T-helper 2 cell treated with Interferon-gamma antibody and Interleukin-4, amounts not matched to agents 100 ng/mL and 5 ng/mL, for 36 hours (primary cell): Measurements from ENCODE around the gene ERFE. TPM values are rescaled to one million over a fixed set of nuclear protein-coding genes. Genes with fewer than 3 reads are reported as not detected.

Experiments used
- intact Hi-C: fragments of 100-400 bp; cut with micrococcal nuclease; formaldehyde crosslinking; loops from one replicate; pipeline ENCODE4 v1.15.1; 2023
- total RNA-seq: library from RNA; stranded (reverse); gene quantifications from 2 replicates; pipeline ENCODE4 v1.2.3, GENCODE V29; 2022

The ERFE gene
- total RNA-seq, 1 donor from 2014 or later, result 0.11 TPM

DNA sequence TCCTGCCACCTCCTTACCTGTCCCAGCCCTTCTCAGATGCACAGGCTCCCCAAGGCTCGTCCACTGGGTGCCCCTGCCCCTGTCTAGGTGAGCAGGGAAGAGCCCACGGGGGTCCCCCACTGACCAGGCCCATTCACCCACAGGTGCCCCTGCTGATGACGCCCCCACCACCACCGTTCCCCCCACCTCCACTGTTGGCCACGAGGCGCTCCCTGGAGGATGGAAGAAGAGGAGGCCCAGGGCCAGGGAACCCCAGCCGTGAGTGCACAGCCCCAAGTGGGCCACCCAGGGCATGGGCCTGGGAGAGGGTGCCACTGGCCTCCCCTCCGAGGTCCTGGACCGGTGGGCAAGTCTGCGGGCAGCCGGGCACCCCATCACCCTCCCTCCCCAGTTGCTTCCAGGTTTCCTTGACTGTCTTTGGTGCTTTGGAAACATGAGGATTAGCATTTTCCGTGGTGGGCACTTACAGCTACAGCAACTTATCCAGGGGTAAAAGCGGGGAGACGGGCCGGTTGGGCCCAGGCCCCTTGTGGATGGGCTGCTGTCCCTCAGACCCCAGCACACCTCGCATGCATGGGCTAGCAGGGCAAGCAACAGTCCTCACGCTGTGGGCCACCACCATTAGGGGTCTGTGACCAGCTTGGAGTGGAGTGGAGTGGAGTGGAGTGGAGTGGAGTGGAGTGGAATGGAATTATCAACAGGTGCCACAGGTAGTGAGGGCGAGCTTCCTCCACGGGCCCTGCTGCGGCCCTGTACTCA lies 33.5 kb upstream of the ERFE start:
- intact Hi-C loops, result no loop called here

DNA sequence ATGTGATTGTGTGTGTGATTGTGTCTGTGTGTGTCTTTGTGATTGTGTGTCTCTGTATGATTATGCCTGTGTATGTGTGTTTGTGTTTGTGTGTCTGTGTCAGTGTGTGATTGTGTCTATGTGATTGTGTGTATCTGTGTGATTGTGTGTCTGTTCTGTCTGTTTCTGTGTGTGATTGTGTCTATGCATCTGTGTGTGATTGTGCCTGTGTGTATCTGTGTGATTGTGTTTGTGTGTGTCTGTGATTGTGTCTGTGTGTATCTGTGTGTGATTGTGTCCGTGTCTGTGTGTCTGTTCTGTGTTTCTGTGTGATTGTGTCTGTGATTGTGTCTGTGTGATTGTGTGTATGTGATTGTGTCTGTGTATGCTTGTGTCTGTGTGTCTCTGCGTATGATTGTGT lies 32.4 kb upstream of the ERFE start:
- intact Hi-C loops, result no loop called here

DNA sequence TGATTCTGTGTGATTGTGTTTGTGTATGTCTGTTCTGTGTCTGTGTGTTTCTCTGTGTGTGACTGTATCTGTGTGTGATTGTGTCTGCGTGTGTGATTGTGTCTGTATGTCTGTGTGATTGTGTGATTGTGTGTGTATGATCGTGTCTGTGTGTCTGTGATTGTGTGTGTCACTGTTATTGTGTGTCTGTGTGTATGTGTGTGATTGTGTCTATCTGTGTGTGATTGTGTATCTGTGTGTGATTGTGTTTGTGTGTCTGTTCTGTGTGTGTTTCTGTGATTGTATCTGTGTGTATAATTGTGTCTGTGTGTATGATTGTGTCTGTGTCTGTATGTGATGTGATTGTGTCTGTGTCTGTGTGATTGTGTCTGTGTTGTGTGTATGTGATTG lies 32.0 kb upstream of the ERFE start:
- intact Hi-C loops, result no loop called here

DNA sequence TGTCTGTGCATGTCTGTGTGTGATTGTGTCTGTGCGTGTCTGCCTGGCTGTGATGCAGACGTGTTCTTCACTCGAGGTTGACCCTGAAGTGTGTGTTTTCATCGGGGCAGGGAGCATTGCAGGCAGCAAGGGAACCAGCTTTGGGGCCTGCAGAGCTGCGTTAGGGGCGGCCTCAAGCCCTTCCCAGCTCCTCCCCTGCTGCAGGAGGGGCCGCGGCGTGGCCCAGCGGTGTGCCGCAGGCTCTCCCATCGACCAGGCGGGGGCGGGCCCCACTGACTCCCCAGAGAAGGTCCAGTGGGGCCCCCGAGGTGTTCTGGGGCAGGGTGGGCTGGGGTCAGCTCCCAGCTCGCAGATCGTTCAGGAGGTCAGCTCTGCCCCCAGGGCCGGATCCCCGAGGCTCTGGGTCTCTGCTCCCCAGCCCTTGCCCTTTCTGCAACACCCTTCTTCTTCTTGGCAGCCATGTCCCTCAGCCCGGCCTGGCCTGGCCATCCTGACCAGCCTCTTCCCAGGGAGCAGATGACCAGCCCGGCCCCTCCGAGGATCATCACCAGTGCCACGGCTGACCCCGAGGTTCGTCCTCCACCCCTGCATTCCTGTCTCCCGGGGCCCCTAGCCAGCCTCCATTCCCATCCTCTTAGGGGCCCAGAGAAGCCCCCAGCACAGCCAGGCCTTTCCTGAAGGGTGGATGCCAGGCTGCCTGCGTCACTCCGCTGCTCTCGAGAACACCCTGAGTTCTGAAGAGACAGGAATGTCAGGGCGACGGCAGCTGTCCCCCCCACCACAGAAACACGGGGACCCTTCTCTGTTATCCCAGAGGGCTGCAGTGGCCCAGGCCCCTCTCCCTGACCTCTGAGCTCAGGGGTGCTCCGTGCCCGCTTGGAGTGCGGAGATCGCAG lies 31.4 kb upstream of the ERFE start:
- intact Hi-C loops, result no loop called here

DNA sequence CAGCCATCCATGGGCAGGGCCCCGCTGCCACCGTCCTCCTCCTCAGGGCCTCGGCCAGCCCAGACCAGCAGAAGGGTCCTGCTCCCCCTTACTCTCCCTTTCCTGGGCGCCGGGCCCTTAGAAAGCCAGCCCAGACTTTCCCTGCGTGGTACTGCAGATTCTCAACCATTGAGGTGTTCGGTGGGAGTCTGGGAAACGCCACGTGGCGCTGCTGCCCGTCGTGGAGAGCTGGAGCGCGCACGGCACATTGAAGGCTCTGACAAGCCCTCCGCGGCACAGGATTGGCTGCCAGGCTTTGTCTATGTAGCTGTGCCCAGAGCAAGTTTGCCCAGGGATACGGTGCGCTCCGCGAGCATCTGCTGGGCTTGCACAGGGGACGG lies 30.7 kb upstream of the ERFE start:
- intact Hi-C loops, result no loop called here

DNA sequence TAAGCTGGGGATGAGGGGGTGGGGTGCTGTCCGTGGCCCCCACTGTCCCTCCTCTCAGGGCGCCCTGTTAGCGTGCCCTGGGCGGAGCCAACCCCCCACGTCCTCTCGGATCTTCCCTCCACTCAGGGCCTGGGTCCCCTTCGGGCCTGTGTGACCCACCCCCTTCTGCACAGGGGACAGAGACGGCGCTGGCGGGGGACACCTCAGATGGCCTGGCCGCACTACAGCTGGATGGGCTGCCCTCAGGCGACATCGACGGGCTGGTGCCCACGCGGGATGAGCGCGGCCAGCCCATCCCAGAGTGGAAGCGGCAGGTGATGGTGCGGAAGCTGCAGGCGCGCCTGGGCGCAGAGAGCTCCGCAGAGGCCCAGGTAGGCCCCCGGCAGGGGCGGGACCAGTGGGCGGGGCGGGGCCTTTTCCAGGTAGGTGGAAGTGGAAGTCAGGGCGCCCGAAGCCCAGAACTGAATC lies 30.2 kb upstream of the ERFE start:
- intact Hi-C loops, result no loop called here

DNA sequence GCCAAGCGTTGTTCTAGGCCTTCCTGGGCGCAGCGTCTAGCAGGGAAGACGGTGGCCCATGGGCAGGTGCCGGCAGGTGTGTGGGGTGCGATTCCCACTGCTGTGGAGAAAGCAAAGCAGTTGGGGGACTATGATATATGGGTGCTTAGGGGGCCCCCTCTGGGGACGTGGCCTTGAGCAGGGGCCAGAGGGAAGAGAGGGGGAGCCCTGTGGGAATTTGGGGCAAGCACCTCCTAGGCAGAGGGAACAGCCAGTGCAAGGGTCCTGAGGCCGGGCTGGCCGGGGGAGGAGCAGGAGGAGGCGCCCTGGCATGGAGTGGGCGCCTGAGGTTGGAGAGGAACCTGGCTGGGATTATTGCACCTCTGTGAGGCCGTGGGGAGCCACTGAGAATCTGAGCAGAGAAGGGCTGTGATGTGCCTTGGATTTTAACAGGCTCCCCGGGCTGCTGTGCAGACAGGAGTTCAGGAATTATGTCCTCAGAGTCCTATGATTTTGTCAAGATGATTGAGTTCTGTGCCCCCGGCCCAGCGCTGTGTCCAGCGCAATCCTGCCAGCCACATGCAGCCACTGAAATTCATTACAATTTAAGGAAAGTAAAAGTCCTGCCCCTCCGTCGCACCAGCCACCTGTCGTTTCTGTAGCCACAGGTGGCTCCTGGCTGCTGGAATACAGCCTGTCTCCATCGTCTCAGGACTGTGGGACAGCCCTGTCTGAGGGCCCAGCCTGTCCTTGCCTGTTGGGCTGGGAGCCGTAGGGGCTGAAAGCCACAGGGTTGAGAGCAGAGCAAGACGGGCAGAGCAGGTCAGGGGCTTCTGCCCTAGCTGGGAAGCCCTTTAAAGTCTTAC lies 29.4 kb upstream of the ERFE start:
- intact Hi-C loops, result no loop called here

DNA sequence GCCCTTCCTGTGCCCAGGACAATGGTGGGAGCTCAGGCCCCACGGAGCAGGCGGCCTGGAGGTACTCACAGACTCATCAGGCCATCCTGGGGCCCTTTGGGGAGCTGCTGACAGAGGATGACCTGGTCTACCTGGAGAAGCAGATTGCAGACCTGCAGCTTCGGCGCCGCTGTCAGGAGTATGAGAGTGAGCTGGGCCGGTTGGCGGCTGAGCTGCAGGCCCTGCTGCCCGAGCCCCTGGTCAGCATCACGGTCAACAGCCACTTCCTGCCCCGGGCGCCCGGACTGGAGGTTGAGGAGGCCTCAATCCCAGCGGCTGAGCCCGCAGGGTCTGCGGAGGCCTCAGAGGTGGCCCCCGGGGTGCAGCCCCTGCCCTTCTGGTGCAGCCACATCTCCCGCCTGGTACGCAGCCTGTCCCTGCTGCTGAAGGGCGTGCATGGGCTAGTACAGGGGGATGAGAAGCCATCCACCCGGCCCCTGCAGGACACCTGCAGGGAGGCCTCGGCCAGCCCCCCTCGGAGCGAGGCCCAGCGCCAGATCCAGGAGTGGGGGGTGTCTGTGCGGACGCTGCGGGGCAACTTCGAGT lies 28.6 kb upstream of the ERFE start:
- intact Hi-C loops, result no loop called here

DNA sequence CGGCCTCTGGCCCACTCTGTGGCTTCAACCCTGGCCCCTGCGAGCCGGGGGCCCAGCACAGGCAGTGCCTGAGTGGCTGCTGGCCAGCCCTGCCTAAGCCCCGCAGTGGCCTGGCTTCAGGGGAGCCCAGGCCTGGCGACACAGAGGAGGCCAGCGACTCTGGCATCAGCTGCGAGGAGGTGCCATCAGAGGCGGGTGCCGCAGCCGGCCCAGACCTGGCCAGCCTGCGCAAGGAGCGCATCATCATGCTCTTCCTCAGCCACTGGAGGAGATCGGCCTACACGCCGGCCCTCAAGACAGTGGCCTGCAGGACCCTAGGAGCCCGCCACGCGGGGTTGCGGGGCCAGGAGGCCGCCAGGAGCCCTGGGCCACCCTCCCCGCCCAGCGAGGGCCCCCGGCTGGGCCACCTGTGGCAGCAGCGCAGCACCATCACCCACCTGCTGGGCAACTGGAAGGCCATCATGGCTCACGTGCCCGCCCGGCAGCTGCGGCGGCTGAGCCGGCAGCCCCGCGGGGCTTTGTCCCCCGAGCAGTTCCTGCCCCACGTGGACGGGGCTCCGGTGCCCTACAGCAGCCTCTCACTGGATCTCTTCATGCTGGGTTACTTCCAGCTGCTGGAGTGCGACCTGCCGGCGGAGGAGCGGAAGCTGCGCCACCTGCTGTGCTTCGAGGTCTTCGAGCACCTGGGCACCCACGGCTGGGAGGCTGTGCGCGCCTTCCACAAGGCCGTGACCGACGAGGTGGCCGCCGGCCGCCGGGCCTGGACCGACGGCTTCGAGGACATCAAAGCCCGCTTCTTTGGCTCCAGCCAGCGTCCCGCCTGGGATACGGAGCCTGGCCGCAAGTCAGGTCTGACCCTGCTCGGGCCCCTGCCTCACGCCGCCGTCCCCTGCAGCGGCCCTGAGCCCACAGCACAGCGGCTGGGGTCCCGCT lies 27.8 kb upstream of the ERFE start:
- intact Hi-C loops, result no loop called here

DNA sequence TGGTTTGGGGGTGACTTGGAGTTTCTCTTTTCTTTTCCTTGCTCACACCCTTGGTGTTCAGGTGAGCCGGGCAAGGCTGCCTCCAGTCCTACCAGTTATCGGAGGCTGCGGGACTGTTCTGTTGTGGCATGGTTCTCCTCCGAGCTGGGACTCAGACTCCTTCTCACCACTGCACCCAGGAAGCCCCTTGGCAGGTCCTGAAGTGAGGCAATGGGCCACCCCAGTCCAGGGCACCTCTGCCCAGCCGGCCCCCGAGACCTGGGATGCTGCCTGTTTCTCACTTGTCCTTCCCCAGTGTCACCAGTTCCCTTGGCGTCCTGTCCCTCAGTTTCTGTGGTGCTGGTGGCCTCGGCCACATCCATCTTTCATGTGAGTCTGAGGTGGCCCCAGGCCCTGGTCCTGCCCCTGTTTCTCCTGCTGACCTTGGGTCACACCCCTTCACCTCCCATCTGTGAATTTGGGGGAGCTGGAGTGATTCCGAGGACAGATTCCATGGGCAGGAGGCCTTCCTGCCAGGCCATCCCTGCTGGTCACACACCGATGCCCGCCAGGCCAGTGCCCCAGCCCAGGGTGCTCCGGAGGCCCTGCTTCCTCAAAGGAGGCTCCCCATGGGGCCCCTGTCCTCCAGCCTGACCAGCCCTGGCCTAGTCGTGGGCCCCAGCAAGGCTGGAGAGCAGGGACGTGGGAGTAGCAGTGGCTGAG lies 26.9 kb upstream of the ERFE start:
- intact Hi-C loops, result no loop called here

DNA sequence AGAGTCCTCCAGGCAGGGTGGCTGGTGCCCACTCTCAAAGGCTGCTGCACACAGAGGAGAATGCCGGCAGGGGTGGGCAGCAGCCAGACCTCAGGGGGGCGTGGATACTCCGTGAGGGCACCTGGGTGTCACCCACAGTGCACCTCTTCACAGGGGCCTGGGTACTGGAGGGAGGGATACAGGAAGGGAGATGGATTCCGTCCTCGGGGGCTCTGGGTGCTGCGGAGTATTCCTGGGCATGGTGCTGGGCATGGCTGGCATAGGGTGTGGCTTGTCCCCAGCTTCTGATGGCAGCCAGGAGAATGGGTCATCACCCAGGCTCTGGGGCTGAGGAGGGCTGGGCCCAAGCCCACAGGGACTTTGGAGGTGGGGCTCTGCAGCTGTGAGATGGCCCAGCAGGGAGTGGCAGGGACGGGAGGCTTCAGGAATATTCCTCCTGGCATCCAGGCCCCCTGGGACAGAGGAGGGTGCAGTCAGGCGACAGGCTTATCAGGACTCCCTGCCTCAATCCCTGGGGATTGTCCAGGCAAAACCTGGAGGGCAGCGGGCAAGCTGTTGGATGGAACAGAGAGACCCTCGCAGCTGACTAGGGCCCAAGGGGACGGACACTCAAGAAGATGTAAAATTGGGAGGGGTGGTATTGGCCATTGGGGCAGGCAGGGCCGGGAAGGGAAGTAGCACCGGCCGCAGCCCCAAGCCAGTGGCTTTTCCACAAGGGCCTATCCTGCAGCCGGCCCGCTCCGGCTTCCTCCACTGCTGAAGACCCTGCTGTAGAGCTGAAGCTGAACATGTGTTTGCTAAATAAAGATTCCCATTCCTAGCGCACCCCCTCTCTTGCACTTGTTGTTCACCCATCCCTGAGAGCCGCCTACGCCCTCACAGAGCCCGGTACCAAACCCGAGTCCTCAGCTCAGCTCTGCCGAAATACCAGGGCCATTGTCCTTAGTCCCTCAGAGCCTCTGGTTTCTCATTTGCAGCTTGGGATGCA lies 26.0 kb upstream of the ERFE start:
- intact Hi-C loops, result no loop called here

DNA sequence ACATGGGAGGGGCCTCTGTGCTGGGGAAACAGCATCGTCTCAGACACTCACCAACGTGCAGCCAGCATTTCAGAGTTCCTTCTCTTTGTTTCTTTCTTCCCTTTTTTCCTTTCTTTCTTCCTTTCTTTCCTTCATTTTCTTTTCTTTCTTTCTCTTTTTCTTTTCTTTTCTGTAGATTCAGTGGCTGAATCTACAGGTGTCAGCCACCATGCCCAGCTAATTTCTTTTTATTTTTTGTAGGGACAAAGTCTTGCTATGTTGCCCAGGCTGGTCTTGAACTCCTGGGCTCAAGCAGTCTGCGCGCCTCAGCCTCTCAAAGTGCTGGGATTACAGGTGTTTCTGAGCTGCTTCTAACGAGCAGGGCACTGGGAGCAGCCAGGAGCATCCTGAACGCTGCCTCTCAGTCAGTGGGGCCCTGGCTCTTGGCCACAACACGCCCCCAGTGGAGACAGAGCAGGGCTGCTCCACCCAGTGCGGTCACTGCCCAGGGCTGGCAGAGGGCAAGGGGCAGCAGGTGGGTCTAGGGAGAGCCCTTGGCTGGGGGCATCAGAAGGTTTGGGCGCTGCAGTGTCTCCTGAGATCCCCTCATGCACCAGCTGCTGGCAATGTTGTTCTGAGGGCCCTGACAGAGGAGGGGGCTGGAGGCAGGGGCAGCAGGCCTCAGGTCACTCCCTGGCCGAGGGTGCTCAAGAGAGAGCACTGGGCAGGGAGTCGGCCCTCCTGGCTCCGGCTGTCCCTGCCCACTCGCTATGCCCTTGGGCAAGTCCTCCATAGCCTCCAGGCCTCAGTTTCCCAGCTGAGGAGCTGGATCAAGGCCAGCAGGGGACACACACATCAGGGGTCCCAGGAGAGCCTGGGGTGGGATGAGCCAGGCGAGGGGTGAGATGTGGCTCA lies 25.0 kb upstream of the ERFE start:
- intact Hi-C loops, result no loop called here

DNA sequence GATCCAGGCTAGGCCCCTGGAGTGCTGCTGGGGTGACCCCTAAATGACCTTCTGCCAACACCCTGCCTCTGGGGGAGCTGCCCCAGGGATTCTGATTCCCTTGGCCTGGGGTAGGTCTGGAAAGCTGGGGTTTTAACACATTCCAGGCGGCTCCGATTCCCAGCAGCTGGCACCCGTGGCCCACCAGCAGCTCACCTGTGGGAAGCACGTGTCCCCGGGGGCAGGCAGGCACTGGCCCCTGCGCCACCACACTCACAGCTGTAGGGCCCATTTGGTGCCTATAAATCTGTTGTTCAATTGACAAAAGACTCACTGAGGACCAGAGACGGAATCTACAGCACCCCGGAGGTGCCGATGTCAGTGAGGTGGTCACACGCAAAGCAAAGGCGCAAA lies 24.4 kb upstream of the ERFE start:
- intact Hi-C loops, result no loop called here

DNA sequence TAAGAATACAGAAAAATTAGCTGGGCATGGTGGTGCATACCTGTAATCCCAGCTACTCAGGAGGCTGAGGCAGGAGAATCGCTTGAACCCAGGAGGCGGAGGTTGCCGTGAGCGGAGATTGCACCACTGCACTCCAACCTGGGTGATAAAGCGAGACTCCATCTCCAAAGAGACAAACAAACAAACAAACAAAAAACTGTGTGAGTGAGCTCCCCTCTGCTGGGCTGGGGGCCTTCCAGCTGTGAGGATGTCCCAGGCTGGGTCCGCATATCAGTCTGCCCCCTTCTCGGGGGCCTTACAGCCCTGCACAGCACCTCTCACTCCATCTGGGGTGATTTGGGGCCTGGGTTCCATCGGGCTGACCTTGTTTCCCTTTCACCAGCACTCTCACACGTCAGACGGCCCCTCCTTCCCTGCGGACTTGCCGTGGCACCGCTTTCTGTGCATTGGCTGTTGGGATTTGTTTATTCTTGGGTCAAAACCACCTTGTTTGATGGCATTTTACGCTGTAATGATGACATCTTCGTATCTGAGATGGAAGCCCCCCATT lies 23.1 kb upstream of the ERFE start:
- intact Hi-C loops, result no loop called here

DNA sequence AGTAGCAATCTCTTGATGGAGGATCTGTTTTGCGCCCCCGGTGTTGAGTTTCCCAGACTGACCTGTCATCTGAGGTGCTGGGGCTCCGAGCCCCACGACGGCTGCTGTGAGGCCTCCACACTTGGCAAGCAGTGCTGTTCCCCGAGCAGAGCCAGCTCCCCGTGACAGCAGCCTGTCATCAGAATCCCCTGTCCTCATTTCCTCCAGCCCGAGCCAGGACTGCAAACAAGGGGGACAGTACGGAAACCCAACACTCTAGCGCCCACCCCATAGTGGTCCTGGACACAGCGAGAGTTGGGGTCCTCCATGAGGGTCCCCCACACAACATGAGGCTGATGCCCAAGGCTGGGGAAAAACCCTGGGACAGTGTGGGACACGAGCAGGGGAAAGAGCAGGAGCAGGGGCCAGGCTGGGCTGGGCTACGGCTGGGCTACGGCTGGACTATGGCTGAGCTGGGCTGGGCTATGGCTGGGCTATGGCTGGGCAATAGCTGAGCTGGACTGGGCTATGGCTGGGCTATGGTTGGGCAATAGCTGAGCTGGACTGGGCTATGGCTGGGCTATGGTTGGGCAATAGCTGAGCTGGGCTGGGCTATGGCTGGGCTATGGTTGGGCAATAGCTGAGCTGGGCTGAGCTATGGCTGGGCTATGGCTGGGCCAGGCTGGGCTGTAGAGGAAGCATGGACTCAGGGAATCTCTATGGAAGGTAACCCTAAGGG lies 21.8 kb upstream of the ERFE start:
- intact Hi-C loops, result no loop called here

DNA sequence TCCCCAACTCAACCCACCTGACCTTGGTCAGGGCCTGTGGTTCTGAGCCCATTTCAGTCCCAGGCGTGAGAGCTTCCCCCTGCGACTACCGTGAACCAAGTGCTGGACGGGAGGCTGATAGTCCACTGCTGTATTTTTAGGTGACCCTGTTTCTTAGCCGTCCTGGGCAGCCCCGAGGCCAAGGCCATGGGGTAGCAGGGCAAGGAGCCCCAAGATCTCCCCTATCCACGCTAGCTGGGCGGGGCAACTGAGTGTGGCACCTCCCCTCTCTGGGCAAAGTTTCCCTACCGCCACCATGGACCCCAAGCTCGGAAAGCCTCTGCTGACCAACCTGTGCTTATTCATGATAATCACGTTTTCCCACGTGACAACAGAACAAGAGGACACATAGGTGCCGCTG lies 20.9 kb upstream of the ERFE start:
- intact Hi-C loops, result no loop called here
